Body of pancreas (tissue), 4 donors: ENCODE measurements around the gene MAX.

Source experiments
- POLR2A ChIP-seq, 3 donors: fragments of 450-650 bp; IDR thresholded peaks; one replicate each; pipeline ENCODE4 v1.6.1; 2016; ENCODE audit warnings: antibody characterized with exemption in 3 of 3, mild to moderate bottlenecking in 2 of 3
- TF ChIP-seq, protein P1 (sequence below), 7 experiments: fragments of 450-650 bp in 4 of 7; fragments of 200-600 bp in 3 of 7; sonication (generic) in 3 of 7; IDR thresholded peaks; one replicate each; pipeline ENCODE4 v1.5.1; 2016 to 2019; ENCODE audit warnings: antibody characterized with exemption in 7 of 7

DNA sequence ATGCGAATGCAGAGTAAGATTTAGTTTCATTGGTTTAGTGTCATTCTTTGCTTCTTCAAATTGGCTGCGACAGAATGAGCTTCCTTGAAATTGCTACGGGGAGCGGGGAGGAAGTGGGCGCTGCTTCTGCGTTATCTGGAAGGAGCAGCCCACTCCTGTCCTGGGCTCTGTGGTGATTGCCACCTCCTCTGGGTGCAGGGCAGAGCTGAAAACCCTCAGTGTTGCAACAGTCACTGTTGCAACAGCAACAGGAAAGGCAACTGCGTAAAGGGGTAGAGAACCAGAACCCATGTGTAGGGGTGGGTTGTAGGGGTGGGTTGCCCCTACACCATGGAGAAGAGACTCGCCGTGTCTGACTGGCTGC lies 57.7 kb downstream of the MAX start:
- TF ChIP-seq, protein P1, sequence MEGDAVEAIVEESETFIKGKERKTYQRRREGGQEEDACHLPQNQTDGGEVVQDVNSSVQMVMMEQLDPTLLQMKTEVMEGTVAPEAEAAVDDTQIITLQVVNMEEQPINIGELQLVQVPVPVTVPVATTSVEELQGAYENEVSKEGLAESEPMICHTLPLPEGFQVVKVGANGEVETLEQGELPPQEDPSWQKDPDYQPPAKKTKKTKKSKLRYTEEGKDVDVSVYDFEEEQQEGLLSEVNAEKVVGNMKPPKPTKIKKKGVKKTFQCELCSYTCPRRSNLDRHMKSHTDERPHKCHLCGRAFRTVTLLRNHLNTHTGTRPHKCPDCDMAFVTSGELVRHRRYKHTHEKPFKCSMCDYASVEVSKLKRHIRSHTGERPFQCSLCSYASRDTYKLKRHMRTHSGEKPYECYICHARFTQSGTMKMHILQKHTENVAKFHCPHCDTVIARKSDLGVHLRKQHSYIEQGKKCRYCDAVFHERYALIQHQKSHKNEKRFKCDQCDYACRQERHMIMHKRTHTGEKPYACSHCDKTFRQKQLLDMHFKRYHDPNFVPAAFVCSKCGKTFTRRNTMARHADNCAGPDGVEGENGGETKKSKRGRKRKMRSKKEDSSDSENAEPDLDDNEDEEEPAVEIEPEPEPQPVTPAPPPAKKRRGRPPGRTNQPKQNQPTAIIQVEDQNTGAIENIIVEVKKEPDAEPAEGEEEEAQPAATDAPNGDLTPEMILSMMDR (IDR thresholded peaks at IDR 0.05), result no peak
- TF ChIP-seq POLR2A (IDR thresholded peaks at IDR 0.05), result no peak
